WTC11 (cell line): ENCODE data around the gene MIX23. TPM values are rescaled to one million over a fixed set of nuclear protein-coding genes. Genes with fewer than 3 reads are reported as not detected.
A peak's percentile ranks its signal among the peaks of the same experiment; 100 is the strongest.

Experiments used
- ATAC-seq: fragments of 200-7000 bp; cut with Tn5 transposase; 2 replicates; pipeline ENCODE4 v1.10.0; 2021; ENCODE audit warnings: mild to moderate bottlenecking, moderate library complexity
- CTCF ChIA-PET: fragments of 300-600 bp; sonication (Branson Sonifier 250); formaldehyde crosslinking; loops from one replicate; lab custom pipeline; 2021; ENCODE audit warnings: antibody characterized with exemption; lab: Charles Lee
- POLR2A ChIA-PET: fragments of 350-600 bp; sonication (Branson Sonifier 250); formaldehyde crosslinking; loops from one replicate; lab custom pipeline; 2021; ENCODE audit warnings: antibody characterized with exemption; lab: Charles Lee
- DNase-seq: peaks from one replicate; pipeline ENCODE4 v3.0.0; 2021; ENCODE audit warnings: low spot score
- H3K27ac Mint-ChIP-seq: 2 replicates; pipeline ENCODE4 v1.8.0; 2021; ENCODE audit warnings: mixed read lengths
- H3K27me3 Mint-ChIP-seq: 2 replicates; pipeline ENCODE4 v1.8.0; 2021; ENCODE audit warnings: low read depth, mild to moderate bottlenecking, moderate library complexity, mixed read lengths
- H3K36me3 Mint-ChIP-seq: 2 replicates; pipeline ENCODE4 v1.8.0; 2021; ENCODE audit warnings: mixed read lengths
- H3K4me1 Mint-ChIP-seq: 2 replicates; pipeline ENCODE4 v1.8.0; 2022; ENCODE audit warnings: mixed read lengths
- H3K4me3 Mint-ChIP-seq: 2 replicates; pipeline ENCODE4 v1.8.0; 2021; ENCODE audit warnings: mild to moderate bottlenecking, moderate library complexity, mixed read lengths
- H3K9me3 Mint-ChIP-seq: 2 replicates; pipeline ENCODE4 v1.8.0; 2021; ENCODE audit warnings: mixed read lengths
- ELF4 ChIP-seq: sonication (generic); formaldehyde crosslinking; IDR thresholded peaks from 2 replicates; pipeline ENCODE4 v1.8.1; 2022; ENCODE audit warnings: low read depth, mild to moderate bottlenecking, moderate library complexity, missing genetic modification reagents
- GABPB1 ChIP-seq: sonication (generic); formaldehyde crosslinking; IDR thresholded peaks from 2 replicates; pipeline ENCODE4 v1.8.1; 2023; ENCODE audit warnings: mild to moderate bottlenecking, missing genetic modification reagents
- JAZF1 ChIP-seq: fragments of 250-450 bp; sonication (Bioruptor Pico); IDR thresholded peaks from 2 replicates; pipeline ENCODE4 v1.9.0; 2021; ENCODE audit warnings: moderate library complexity, mild to moderate bottlenecking, inconsistent platforms
- MYBL2 ChIP-seq: sonication (generic); formaldehyde crosslinking; IDR thresholded peaks from 2 replicates; pipeline ENCODE4 v1.8.1; 2023; ENCODE audit warnings: mild to moderate bottlenecking, moderate library complexity, missing genetic modification reagents
- NFYB ChIP-seq: sonication (generic); formaldehyde crosslinking; conservative IDR thresholded peaks from 2 replicates; pipeline ENCODE4 v1.8.0; 2022; ENCODE audit warnings: low read depth, missing genetic modification reagents
- RELA ChIP-seq: sonication (generic); formaldehyde crosslinking; IDR thresholded peaks from 2 replicates; pipeline ENCODE4 v1.8.1; 2022; ENCODE audit warnings: missing genetic modification reagents, mild to moderate bottlenecking, borderline replicate concordance
- SMAD4 ChIP-seq: sonication (generic); formaldehyde crosslinking; IDR thresholded peaks from 2 replicates; pipeline ENCODE4 v1.8.0; 2022; ENCODE audit warnings: mild to moderate bottlenecking, missing genetic modification reagents
- SOX15 ChIP-seq: fragments of 250-450 bp; sonication (Bioruptor Pico); IDR thresholded peaks from 2 replicates; pipeline ENCODE4 v1.9.0; 2021; ENCODE audit warnings: mild to moderate bottlenecking
- ZBTB21 ChIP-seq: sonication (generic); formaldehyde crosslinking; IDR thresholded peaks from 2 replicates; pipeline ENCODE4 v1.8.1; 2023; ENCODE audit warnings: mild to moderate bottlenecking, missing genetic modification reagents, borderline replicate concordance
- ZNF423 ChIP-seq: fragments of 250-450 bp; sonication (Bioruptor Pico); IDR thresholded peaks from 2 replicates; pipeline ENCODE4 v2.1.2; 2022; ENCODE audit warnings: mild to moderate bottlenecking, moderate library complexity
- total RNA-seq: library from RNA; stranded (reverse); gene quantifications from 3 replicates; pipeline ENCODE4 v1.2.3, GENCODE V29; 2021
- TF ChIP-seq, protein P1 (sequence below): sonication (generic); formaldehyde crosslinking; IDR thresholded peaks from 2 replicates; pipeline ENCODE4 v1.8.0; 2023; ENCODE audit warnings: mild to moderate bottlenecking, missing genetic modification reagents
- TF ChIP-seq, protein P2 (sequence below): sonication (generic); formaldehyde crosslinking; IDR thresholded peaks from 2 replicates; pipeline ENCODE4 v1.8.1; 2022; ENCODE audit warnings: low read depth, missing genetic modification reagents, borderline replicate concordance
- TF ChIP-seq, protein P3 (sequence below): sonication (generic); formaldehyde crosslinking; IDR thresholded peaks from 2 replicates; pipeline ENCODE4 v1.8.0; 2022; ENCODE audit warnings: missing genetic modification reagents
- TF ChIP-seq, protein P4 (sequence below): sonication (generic); formaldehyde crosslinking; IDR thresholded peaks from 2 replicates; pipeline ENCODE4 v1.8.1; 2023; ENCODE audit warnings: mild to moderate bottlenecking, missing genetic modification reagents
- TF ChIP-seq, protein P5 (sequence below): sonication (generic); formaldehyde crosslinking; IDR thresholded peaks from 2 replicates; pipeline ENCODE4 v1.8.0; 2022; ENCODE audit warnings: mild to moderate bottlenecking, missing genetic modification reagents

Gene MIX23
- total RNA-seq, 1 experiment from 2014 or later, result 81.7 TPM

DNA sequence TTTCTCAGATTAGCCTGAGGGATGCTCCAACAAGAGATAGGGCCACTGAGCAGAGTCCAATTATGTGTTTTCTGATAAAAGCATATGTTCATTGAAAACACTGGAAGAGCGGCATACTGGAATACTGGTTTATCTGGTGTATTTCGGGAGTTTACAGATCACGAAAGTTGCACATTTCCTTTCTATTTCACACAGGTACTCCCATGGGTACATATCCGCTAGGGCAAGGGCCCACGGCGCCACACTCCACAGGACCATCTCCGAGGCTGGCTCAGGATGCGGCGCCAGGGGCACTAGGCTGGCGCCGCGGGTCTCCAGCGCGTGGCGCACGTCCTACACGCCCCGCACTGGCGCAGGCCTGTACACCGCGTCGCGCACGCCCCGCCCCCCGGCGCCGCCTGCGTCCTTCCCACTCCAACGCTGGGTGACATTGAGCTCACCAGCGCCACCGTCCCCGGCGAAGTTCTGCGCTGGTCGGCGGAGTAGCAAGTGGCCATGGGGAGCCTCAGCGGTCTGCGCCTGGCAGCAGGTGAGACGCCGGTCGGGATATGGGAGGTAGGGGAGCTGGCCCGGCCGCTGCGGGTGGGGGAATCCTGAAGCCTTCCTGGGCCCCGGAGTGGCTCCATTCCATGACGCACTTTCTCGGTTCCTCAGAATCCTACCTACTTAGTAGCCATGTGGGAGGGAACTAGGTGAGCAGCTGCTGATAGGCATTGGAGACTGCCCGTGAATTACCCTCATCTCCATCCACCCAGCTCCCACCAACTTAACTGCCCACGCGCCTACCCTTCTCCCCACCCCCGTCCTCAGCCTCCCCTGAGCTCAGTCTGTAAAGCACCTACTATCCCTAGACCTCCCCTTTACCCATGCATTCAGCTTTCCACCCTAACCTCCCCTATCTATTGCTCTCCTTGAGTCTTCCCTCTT, 1.0 kb upstream of the MIX23 start, which contains the start of gene FAM162A (continued):
- TF ChIP-seq, protein P1, sequence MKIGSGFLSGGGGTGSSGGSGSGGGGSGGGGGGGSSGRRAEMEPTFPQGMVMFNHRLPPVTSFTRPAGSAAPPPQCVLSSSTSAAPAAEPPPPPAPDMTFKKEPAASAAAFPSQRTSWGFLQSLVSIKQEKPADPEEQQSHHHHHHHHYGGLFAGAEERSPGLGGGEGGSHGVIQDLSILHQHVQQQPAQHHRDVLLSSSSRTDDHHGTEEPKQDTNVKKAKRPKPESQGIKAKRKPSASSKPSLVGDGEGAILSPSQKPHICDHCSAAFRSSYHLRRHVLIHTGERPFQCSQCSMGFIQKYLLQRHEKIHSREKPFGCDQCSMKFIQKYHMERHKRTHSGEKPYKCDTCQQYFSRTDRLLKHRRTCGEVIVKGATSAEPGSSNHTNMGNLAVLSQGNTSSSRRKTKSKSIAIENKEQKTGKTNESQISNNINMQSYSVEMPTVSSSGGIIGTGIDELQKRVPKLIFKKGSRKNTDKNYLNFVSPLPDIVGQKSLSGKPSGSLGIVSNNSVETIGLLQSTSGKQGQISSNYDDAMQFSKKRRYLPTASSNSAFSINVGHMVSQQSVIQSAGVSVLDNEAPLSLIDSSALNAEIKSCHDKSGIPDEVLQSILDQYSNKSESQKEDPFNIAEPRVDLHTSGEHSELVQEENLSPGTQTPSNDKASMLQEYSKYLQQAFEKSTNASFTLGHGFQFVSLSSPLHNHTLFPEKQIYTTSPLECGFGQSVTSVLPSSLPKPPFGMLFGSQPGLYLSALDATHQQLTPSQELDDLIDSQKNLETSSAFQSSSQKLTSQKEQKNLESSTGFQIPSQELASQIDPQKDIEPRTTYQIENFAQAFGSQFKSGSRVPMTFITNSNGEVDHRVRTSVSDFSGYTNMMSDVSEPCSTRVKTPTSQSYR, result 0 out of 2 replicates have a peak, but pooled peaks have one; percentile 15
- TF ChIP-seq, protein P2, sequence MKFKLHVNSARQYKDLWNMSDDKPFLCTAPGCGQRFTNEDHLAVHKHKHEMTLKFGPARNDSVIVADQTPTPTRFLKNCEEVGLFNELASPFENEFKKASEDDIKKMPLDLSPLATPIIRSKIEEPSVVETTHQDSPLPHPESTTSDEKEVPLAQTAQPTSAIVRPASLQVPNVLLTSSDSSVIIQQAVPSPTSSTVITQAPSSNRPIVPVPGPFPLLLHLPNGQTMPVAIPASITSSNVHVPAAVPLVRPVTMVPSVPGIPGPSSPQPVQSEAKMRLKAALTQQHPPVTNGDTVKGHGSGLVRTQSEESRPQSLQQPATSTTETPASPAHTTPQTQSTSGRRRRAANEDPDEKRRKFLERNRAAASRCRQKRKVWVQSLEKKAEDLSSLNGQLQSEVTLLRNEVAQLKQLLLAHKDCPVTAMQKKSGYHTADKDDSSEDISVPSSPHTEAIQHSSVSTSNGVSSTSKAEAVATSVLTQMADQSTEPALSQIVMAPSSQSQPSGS (CRISPR knock-in tag), result no peak

DNA sequence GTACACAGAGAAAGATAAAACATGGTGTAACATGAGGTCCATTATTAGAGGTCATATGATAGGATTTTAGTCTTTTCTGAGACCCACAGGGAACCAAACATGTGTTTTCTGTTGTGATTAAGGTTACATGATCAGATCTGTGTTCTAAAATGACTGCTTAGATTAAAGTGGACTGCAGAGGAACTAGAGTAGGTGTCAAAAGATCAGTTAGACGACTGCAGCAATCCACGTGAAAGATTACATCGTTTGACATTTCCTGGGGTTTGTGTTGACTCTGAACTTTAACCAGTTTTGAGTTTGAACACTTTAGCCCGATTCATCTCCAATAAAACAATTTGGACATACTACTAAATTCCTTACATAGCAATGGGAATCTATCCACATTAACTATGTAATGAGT, 5.1 kb downstream of the MIX23 start:
- DNase-seq, result no peak
- Mint-ChIP-seq H3K4me1 (peaks cover 10% of the 10 kb centered on the region), H3K36me3 (peaks cover 5% of the 10 kb centered on the region), H3K9me3 (no peaks in the 10 kb centered on the region), H3K4me3 (no peak overlapping the region), H3K27ac (no peak overlapping the region), H3K27me3 (no peaks in the 10 kb centered on the region)
- TF ChIP-seq MYBL2 (no peak), SMAD4 (CRISPR knock-in tag) (no peak), NFYB (CRISPR knock-in tag) (no peak), ZNF423 (CRISPR knock-in tag) (no peak), SOX15 (CRISPR knock-in tag) (no peak), RELA (CRISPR knock-in tag) (no peak), GABPB1 (CRISPR knock-in tag) (peak; percentile 82)
- TF ChIP-seq, protein P3, sequence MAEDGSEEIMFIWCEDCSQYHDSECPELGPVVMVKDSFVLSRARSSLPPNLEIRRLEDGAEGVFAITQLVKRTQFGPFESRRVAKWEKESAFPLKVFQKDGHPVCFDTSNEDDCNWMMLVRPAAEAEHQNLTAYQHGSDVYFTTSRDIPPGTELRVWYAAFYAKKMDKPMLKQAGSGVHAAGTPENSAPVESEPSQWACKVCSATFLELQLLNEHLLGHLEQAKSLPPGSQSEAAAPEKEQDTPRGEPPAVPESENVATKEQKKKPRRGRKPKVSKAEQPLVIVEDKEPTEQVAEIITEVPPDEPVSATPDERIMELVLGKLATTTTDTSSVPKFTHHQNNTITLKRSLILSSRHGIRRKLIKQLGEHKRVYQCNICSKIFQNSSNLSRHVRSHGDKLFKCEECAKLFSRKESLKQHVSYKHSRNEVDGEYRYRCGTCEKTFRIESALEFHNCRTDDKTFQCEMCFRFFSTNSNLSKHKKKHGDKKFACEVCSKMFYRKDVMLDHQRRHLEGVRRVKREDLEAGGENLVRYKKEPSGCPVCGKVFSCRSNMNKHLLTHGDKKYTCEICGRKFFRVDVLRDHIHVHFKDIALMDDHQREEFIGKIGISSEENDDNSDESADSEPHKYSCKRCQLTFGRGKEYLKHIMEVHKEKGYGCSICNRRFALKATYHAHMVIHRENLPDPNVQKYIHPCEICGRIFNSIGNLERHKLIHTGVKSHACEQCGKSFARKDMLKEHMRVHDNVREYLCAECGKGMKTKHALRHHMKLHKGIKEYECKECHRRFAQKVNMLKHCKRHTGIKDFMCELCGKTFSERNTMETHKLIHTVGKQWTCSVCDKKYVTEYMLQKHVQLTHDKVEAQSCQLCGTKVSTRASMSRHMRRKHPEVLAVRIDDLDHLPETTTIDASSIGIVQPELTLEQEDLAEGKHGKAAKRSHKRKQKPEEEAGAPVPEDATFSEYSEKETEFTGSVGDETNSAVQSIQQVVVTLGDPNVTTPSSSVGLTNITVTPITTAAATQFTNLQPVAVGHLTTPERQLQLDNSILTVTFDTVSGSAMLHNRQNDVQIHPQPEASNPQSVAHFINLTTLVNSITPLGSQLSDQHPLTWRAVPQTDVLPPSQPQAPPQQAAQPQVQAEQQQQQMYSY, result no peak
- ATAC-seq, result no peak
- POLR2A ChIA-PET, result no interaction called here
- CTCF ChIA-PET, result no interaction called here

DNA sequence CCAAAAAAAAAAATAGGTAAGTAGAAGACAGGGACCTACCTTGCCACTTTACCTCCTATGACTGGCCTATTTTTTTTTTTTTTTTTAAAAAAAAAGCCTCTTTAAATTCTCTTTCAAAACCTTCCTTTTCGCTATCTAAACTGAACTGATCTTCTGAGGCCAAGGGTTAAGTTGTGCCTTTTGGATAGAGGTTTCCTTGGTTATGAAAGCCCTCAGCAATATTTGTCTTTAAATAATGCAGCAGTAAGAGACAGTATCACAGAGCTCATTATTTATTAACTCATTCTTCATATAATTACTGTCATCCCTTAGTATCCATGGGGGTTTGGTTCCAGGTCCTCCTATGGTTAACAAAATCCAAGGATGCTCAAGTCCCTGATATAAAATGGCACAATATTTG, 9.0 kb downstream of the MIX23 start:
- ChIA-PET POLR2A (interaction anchor here (1.0 kb wide), 1 partner anchor 10 kb away, joined by 9 read pairs; the partner anchor contains the start of gene FAM162A), CTCF (no interaction called here)
- DNase-seq (no peak), ATAC-seq (no peak)
- Mint-ChIP-seq H3K4me3 (no peak overlapping the region), H3K9me3 (no peaks in the 10 kb centered on the region), H3K36me3 (peaks cover 15% of the 10 kb centered on the region), H3K27me3 (no peaks in the 10 kb centered on the region), H3K27ac (no peak overlapping the region), H3K4me1 (no peaks in the 10 kb centered on the region)
- TF ChIP-seq ELF4 (CRISPR knock-in tag) (no peak), ZBTB21 (CRISPR knock-in tag) (no peak), JAZF1 (CRISPR knock-in tag) (no peak)
- TF ChIP-seq, protein P1, result no peak
- TF ChIP-seq, protein P4, sequence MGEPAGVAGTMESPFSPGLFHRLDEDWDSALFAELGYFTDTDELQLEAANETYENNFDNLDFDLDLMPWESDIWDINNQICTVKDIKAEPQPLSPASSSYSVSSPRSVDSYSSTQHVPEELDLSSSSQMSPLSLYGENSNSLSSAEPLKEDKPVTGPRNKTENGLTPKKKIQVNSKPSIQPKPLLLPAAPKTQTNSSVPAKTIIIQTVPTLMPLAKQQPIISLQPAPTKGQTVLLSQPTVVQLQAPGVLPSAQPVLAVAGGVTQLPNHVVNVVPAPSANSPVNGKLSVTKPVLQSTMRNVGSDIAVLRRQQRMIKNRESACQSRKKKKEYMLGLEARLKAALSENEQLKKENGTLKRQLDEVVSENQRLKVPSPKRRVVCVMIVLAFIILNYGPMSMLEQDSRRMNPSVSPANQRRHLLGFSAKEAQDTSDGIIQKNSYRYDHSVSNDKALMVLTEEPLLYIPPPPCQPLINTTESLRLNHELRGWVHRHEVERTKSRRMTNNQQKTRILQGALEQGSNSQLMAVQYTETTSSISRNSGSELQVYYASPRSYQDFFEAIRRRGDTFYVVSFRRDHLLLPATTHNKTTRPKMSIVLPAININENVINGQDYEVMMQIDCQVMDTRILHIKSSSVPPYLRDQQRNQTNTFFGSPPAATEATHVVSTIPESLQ (CRISPR knock-in tag), result no peak
- TF ChIP-seq, protein P5, sequence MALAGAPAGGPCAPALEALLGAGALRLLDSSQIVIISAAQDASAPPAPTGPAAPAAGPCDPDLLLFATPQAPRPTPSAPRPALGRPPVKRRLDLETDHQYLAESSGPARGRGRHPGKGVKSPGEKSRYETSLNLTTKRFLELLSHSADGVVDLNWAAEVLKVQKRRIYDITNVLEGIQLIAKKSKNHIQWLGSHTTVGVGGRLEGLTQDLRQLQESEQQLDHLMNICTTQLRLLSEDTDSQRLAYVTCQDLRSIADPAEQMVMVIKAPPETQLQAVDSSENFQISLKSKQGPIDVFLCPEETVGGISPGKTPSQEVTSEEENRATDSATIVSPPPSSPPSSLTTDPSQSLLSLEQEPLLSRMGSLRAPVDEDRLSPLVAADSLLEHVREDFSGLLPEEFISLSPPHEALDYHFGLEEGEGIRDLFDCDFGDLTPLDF, result no peak
